ENCODE measurements around the gene VPS4B. TPM values are rescaled to one million over a fixed set of nuclear protein-coding genes. Genes with fewer than 3 reads are reported as not detected.
A peak's percentile ranks its signal among the peaks of the same experiment; 100 is the strongest.

Gene VPS4B
- total and polyA plus RNA-seq, 2 experiments from 2014 or later = 30.2 to 49.4 TPM

DNA sequence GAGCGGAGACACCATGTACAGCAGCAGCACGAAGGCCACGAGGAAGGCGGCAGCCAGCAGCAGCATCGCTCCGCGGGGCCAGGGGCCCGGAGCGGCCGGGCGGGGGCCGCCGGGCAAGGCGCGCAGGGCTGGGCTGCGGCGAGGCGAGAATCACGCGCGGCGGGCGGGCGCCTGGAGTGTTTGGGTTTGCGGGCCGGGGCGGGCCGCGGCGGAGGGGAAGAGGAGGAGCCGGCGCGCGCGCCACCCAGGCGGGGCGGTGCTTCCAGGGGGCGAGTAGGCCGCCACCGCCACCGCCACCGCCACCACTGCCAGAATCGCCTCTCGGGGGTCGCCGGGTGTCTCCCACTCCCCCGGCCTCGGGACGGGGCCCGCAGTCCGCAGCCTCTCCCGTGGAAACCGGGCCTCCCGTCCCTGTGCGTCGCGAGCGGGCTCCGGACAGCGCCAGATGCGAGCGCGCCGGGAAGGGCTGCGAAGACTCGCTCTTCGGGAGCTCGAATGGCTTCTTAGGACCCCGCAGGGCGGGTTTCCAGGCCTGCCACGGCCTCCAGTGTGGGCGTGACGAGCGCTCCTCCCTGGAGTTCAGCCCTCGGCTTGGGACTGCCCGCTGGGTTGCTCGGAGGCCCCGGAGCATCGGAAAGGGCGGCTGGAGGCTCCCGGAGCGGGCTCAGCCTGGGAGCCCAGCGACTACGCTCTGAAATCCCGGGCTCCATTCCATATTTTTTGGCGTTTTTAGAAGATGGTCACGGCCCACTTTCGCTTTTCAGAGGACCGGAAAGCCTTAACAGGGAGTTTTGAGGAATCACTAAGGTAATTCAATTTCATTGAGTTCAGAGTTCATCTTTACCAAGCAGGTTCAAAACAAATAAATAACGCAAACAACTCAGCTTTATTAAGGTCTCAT, 55.0 kb downstream of the VPS4B start, which contains the start of gene KDSR:
KDSR (minus strand) TSS at position 154 of the 901 bp plus-strand sequence; CDS start at position 66, 88 bp downstream.
- peak within 1 kb of the TSS; percentile 84 for H3K27ac ChIP-seq (ENCODE audit: low read depth)
- ATAC-seq (peak; percentile 91), DNase-seq (ENCODE audit: low spot score) (peak; percentile 96)
- peaks cover 25% of the 10 kb centered on the region for H3K36me3 Mint-ChIP-seq (ENCODE audit: low read depth)
- H3K4me1 Mint-ChIP-seq = peaks cover 14% of the 10 kb centered on the region; the same call in 2 of the 3 replicates
- peaks cover 35% of the 10 kb centered on the region for H3K79me2 ChIP-seq (replicated peaks; ENCODE audit: insufficient read depth)
- H3K4me1 ChIP-seq (ENCODE audit: insufficient read depth) = peaks cover 8% of the 10 kb centered on the region; the same call in 1 of the 2 replicates
- peaks cover 1% of the 10 kb centered on the region; the same call in 1 of the 2 replicates for H3K36me3 ChIP-seq (ENCODE audit: insufficient read depth)
- peak within 1 kb of the TSS; percentile 84 for H3K27ac Mint-ChIP-seq
- peaks cover 3% of the 10 kb centered on the region for H3K27me3 Mint-ChIP-seq (ENCODE audit: insufficient read depth, low read depth, poor library complexity)
- TF ChIP-seq CREB1 (CRISPR knock-in tag; IDR thresholded peaks at IDR 0.05; ENCODE audit: low read depth) (peak; percentile 80), POLR2AphosphoS5 (IDR thresholded peaks at IDR 0.05; ENCODE audit: low read depth) (peak; percentile 79), ZNF114 (CRISPR knock-in tag; IDR thresholded peaks at IDR 0.05) (0 out of 2 replicates have a peak, but pooled peaks have one; percentile 51), EZH2phosphoT487 (IDR thresholded peaks at IDR 0.05; ENCODE audit: unreplicated experiment) (no peak), JUNB (IDR thresholded peaks at IDR 0.05; ENCODE audit: unreplicated experiment) (no peak), EZH2 (IDR thresholded peaks at IDR 0.05; ENCODE audit: low read depth, unreplicated experiment) (no peak), STAT1 (IDR thresholded peaks at IDR 0.05; ENCODE audit: unreplicated experiment) (no peak), ZNF331 (CRISPR knock-in tag; IDR thresholded peaks at IDR 0.05; ENCODE audit: low read depth) (no peak), NANOG (IDR thresholded peaks at IDR 0.05; ENCODE audit: borderline replicate concordance) (no peak)
- TF ChIP-seq, protein P1, sequence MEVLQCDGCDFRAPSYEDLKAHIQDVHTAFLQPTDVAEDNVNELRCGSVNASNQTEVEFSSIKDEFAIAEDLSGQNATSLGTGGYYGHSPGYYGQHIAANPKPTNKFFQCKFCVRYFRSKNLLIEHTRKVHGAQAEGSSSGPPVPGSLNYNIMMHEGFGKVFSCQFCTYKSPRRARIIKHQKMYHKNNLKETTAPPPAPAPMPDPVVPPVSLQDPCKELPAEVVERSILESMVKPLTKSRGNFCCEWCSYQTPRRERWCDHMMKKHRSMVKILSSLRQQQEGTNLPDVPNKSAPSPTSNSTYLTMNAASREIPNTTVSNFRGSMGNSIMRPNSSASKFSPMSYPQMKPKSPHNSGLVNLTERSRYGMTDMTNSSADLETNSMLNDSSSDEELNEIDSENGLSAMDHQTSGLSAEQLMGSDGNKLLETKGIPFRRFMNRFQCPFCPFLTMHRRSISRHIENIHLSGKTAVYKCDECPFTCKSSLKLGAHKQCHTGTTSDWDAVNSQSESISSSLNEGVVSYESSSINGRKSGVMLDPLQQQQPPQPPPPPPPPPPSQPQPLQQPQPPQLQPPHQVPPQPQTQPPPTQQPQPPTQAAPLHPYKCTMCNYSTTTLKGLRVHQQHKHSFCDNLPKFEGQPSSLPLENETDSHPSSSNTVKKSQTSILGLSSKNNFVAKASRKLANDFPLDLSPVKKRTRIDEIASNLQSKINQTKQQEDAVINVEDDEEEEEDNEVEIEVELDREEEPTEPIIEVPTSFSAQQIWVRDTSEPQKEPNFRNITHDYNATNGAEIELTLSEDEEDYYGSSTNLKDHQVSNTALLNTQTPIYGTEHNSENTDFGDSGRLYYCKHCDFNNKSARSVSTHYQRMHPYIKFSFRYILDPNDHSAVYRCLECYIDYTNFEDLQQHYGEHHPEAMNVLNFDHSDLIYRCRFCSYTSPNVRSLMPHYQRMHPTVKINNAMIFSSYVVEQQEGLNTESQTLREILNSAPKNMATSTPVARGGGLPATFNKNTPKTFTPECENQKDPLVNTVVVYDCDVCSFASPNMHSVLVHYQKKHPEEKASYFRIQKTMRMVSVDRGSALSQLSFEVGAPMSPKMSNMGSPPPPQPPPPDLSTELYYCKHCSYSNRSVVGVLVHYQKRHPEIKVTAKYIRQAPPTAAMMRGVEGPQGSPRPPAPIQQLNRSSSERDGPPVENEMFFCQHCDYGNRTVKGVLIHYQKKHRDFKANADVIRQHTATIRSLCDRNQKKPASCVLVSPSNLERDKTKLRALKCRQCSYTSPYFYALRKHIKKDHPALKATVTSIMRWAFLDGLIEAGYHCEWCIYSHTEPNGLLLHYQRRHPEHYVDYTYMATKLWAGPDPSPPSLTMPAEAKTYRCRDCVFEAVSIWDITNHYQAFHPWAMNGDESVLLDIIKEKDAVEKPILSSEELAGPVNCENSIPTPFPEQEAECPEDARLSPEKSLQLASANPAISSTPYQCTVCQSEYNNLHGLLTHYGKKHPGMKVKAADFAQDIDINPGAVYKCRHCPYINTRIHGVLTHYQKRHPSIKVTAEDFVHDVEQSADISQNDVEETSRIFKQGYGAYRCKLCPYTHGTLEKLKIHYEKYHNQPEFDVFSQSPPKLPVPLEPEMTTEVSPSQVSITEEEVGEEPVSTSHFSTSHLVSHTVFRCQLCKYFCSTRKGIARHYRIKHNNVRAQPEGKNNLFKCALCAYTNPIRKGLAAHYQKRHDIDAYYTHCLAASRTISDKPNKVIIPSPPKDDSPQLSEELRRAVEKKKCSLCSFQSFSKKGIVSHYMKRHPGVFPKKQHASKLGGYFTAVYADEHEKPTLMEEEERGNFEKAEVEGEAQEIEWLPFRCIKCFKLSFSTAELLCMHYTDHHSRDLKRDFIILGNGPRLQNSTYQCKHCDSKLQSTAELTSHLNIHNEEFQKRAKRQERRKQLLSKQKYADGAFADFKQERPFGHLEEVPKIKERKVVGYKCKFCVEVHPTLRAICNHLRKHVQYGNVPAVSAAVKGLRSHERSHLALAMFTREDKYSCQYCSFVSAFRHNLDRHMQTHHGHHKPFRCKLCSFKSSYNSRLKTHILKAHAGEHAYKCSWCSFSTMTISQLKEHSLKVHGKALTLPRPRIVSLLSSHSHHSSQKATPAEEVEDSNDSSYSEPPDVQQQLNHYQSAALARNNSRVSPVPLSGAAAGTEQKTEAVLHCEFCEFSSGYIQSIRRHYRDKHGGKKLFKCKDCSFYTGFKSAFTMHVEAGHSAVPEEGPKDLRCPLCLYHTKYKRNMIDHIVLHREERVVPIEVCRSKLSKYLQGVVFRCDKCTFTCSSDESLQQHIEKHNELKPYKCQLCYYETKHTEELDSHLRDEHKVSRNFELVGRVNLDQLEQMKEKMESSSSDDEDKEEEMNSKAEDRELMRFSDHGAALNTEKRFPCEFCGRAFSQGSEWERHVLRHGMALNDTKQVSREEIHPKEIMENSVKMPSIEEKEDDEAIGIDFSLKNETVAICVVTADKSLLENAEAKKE (CRISPR knock-in tag; IDR thresholded peaks at IDR 0.05) = no peak
- TF ChIP-seq, protein P2, sequence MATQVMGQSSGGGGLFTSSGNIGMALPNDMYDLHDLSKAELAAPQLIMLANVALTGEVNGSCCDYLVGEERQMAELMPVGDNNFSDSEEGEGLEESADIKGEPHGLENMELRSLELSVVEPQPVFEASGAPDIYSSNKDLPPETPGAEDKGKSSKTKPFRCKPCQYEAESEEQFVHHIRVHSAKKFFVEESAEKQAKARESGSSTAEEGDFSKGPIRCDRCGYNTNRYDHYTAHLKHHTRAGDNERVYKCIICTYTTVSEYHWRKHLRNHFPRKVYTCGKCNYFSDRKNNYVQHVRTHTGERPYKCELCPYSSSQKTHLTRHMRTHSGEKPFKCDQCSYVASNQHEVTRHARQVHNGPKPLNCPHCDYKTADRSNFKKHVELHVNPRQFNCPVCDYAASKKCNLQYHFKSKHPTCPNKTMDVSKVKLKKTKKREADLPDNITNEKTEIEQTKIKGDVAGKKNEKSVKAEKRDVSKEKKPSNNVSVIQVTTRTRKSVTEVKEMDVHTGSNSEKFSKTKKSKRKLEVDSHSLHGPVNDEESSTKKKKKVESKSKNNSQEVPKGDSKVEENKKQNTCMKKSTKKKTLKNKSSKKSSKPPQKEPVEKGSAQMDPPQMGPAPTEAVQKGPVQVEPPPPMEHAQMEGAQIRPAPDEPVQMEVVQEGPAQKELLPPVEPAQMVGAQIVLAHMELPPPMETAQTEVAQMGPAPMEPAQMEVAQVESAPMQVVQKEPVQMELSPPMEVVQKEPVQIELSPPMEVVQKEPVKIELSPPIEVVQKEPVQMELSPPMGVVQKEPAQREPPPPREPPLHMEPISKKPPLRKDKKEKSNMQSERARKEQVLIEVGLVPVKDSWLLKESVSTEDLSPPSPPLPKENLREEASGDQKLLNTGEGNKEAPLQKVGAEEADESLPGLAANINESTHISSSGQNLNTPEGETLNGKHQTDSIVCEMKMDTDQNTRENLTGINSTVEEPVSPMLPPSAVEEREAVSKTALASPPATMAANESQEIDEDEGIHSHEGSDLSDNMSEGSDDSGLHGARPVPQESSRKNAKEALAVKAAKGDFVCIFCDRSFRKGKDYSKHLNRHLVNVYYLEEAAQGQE (IDR thresholded peaks at IDR 0.05; ENCODE audit: unreplicated experiment) = peak; percentile 4
- TF ChIP-seq, protein P3, sequence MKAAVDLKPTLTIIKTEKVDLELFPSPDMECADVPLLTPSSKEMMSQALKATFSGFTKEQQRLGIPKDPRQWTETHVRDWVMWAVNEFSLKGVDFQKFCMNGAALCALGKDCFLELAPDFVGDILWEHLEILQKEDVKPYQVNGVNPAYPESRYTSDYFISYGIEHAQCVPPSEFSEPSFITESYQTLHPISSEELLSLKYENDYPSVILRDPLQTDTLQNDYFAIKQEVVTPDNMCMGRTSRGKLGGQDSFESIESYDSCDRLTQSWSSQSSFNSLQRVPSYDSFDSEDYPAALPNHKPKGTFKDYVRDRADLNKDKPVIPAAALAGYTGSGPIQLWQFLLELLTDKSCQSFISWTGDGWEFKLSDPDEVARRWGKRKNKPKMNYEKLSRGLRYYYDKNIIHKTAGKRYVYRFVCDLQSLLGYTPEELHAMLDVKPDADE (IDR thresholded peaks at IDR 0.05) = no peak; the same call in 1 of the 2 replicates
- TF ChIP-seq, protein P4, sequence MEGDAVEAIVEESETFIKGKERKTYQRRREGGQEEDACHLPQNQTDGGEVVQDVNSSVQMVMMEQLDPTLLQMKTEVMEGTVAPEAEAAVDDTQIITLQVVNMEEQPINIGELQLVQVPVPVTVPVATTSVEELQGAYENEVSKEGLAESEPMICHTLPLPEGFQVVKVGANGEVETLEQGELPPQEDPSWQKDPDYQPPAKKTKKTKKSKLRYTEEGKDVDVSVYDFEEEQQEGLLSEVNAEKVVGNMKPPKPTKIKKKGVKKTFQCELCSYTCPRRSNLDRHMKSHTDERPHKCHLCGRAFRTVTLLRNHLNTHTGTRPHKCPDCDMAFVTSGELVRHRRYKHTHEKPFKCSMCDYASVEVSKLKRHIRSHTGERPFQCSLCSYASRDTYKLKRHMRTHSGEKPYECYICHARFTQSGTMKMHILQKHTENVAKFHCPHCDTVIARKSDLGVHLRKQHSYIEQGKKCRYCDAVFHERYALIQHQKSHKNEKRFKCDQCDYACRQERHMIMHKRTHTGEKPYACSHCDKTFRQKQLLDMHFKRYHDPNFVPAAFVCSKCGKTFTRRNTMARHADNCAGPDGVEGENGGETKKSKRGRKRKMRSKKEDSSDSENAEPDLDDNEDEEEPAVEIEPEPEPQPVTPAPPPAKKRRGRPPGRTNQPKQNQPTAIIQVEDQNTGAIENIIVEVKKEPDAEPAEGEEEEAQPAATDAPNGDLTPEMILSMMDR (conservative IDR thresholded peaks at IDR 0.05; ENCODE audit: low read depth in 2 of 2) = no peak
- peak within 1 kb of the TSS; percentile 77 for H3K4me3 ChIP-seq
- peak within 1 kb of the TSS; percentile 99 for H3K4me2 ChIP-seq
- H2AFZ ChIP-seq = peak within 1 kb of the TSS; percentile 97
- no peaks in the 10 kb centered on the region for H3K9me2 ChIP-seq (ENCODE audit: insufficient read depth)
- H3K4me3 Mint-ChIP-seq = peak within 1 kb of the TSS; percentile 92
- H3K9me3 Mint-ChIP-seq = peaks cover 14% of the 10 kb centered on the region
- H3F3A ChIP-seq (replicated peaks; ENCODE audit: low read depth) = 0 out of 2 replicates have a peak, but pooled peaks cover 3% of the 10 kb centered on the region
- H4K20me1 ChIP-seq (replicated peaks; ENCODE audit: insufficient read depth) = peaks cover 15% of the 10 kb centered on the region
- no peaks in the 10 kb centered on the region for H3K27me3 ChIP-seq (ENCODE audit: insufficient read depth)

Measured in GM23338 (cell line).